Adrenal gland (tissue), 5 donors: ENCODE data around the gene SLC6A8.

Experiments
- POLR2A ChIP-seq, 2 donors: fragments of 450-650 bp; IDR thresholded peaks; one replicate each; pipeline ENCODE4 v1.6.1; 2017; ENCODE audit warnings: antibody characterized with exemption in 2 of 2, mild to moderate bottlenecking in 2 of 2, moderate library complexity in 1 of 2
- TF ChIP-seq, protein P1 (sequence below), 6 experiments: fragments of 450-650 bp in 4 of 6; fragments of 200-600 bp in 2 of 6; sonication (generic) in 1 of 6; IDR thresholded peaks; 1 replicate in 5 of 6; 2 replicates in 1 of 6; pipeline versions ENCODE4 v1.5.1 to v1.8.0; 2016 to 2021; ENCODE audit warnings: antibody characterized with exemption in 6 of 6, mild to moderate bottlenecking in 2 of 6, moderate library complexity in 1 of 6
- donor health status: DM: no; HTN: no; CAD: no.

DNA sequence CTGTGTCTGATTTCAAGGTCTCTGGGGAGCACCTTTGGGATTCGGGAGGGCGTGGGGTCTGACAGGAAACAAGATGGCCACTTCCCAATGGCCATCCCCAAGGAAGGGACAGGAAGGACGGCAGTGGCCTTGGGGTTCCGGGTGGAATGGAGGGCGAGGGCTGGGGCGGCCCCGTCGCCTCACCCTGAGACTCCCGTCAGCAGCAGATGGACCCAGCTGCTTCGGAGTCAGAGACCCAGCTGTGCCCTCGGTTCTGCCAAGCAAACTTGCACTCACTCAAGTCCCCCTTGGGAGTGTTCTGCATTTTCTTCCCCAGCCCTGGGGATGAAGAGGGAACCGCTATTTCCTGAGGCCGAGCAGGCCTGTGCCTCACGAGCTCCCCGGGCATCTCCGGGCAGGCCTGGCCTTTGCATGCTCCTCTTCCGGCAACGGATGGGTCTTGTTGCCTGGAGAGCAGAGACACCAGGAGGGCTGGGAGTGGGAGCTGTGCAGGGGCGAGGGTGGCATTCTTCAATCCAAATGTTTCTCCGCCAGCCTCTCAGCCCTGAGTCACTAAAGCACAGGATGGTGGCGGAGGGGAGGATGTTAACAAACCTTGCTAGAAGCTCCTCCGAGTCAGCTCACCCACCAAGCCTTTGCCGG lies 47.6 kb upstream of the SLC6A8 start:
- TF ChIP-seq, protein P1, sequence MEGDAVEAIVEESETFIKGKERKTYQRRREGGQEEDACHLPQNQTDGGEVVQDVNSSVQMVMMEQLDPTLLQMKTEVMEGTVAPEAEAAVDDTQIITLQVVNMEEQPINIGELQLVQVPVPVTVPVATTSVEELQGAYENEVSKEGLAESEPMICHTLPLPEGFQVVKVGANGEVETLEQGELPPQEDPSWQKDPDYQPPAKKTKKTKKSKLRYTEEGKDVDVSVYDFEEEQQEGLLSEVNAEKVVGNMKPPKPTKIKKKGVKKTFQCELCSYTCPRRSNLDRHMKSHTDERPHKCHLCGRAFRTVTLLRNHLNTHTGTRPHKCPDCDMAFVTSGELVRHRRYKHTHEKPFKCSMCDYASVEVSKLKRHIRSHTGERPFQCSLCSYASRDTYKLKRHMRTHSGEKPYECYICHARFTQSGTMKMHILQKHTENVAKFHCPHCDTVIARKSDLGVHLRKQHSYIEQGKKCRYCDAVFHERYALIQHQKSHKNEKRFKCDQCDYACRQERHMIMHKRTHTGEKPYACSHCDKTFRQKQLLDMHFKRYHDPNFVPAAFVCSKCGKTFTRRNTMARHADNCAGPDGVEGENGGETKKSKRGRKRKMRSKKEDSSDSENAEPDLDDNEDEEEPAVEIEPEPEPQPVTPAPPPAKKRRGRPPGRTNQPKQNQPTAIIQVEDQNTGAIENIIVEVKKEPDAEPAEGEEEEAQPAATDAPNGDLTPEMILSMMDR (IDR thresholded peaks at IDR 0.05): no peak
- no peak for TF ChIP-seq POLR2A (IDR thresholded peaks at IDR 0.05)
